PFSK-1 (cell line): ENCODE data around the gene MOCS2.

Experiments
- FOXP2 ChIP-seq: optimal IDR thresholded peaks from 2 replicates; pipeline ENCODE3; 2011; ENCODE audit warnings: borderline replicate concordance, control low read depth, inconsistent platforms; ENCODE audit not compliant: insufficient read depth; ENCODE audit errors: extremely low read length, extremely low read depth
- POLR2AphosphoS5 ChIP-seq: IDR thresholded peaks from 2 replicates; pipeline ENCODE4 v1.6.1; 2012; ENCODE audit warnings: low read depth, mild to moderate bottlenecking, control low read depth, low read length, moderate library complexity
- SIN3A ChIP-seq: IDR thresholded peaks from 2 replicates; pipeline ENCODE4 v1.6.1; 2012; ENCODE audit warnings: mild to moderate bottlenecking, low read length, moderate library complexity, borderline replicate concordance; ENCODE audit not compliant: insufficient read depth
- TAF1 ChIP-seq: IDR thresholded peaks from 2 replicates; pipeline ENCODE4 v1.6.1; 2012; ENCODE audit warnings: low read length, control low read depth, borderline replicate concordance; ENCODE audit not compliant: insufficient read depth
- TF ChIP-seq, protein P1 (sequence below), 2 experiments: IDR thresholded peaks; 2 replicates each; pipeline versions ENCODE4 v1.6.1 to v1.8.0; 2011 to 2012; ENCODE audit warnings: low read depth in 2 of 2, low read length in 2 of 2, control low read depth in 1 of 2, inconsistent platforms in 1 of 2, mild to moderate bottlenecking in 1 of 2, moderate library complexity in 1 of 2; ENCODE audit not compliant: insufficient read depth in 1 of 2

The MOCS2 gene

GRCh38 chr5:53111139-53111538 is 1.6 kb upstream of the MOCS2 start:
- TF ChIP-seq, protein P1, sequence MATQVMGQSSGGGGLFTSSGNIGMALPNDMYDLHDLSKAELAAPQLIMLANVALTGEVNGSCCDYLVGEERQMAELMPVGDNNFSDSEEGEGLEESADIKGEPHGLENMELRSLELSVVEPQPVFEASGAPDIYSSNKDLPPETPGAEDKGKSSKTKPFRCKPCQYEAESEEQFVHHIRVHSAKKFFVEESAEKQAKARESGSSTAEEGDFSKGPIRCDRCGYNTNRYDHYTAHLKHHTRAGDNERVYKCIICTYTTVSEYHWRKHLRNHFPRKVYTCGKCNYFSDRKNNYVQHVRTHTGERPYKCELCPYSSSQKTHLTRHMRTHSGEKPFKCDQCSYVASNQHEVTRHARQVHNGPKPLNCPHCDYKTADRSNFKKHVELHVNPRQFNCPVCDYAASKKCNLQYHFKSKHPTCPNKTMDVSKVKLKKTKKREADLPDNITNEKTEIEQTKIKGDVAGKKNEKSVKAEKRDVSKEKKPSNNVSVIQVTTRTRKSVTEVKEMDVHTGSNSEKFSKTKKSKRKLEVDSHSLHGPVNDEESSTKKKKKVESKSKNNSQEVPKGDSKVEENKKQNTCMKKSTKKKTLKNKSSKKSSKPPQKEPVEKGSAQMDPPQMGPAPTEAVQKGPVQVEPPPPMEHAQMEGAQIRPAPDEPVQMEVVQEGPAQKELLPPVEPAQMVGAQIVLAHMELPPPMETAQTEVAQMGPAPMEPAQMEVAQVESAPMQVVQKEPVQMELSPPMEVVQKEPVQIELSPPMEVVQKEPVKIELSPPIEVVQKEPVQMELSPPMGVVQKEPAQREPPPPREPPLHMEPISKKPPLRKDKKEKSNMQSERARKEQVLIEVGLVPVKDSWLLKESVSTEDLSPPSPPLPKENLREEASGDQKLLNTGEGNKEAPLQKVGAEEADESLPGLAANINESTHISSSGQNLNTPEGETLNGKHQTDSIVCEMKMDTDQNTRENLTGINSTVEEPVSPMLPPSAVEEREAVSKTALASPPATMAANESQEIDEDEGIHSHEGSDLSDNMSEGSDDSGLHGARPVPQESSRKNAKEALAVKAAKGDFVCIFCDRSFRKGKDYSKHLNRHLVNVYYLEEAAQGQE (IDR thresholded peaks at IDR 0.05; ENCODE audit: insufficient read depth in 1 of 2, low read depth in 2 of 2, low read length in 2 of 2), result no peak
- no peak for TF ChIP-seq FOXP2
- no peak for TF ChIP-seq TAF1
- TF ChIP-seq POLR2AphosphoS5, result no peak
- no peak for TF ChIP-seq SIN3A

DNA sequence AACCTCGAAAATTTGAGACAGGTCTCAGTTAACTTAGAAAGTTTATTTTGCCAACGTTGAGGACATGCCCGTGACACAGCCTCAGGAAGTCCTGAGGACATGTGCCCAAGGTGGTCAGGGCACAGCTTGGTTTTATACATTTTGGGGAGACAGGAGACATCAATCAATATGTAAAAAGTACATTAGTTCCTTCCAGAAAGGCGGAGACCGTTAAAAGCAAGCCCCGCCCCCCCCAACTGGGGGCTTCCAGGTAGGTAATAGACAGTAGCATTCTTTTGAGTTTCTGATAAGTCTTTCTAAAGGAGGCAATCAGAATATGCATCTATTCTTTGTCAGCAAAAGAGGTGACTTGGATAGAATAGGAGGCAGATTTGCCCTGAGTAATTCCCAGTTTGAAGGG is 599 bp upstream of the MOCS2 start:
- TF ChIP-seq, protein P1 (IDR thresholded peaks at IDR 0.05; ENCODE audit: insufficient read depth in 1 of 2, low read depth in 2 of 2, low read length in 2 of 2), result no peak
- TF ChIP-seq FOXP2, result no peak
- no peak for TF ChIP-seq SIN3A
- TF ChIP-seq POLR2AphosphoS5, result no peak
- no peak for TF ChIP-seq TAF1

DNA sequence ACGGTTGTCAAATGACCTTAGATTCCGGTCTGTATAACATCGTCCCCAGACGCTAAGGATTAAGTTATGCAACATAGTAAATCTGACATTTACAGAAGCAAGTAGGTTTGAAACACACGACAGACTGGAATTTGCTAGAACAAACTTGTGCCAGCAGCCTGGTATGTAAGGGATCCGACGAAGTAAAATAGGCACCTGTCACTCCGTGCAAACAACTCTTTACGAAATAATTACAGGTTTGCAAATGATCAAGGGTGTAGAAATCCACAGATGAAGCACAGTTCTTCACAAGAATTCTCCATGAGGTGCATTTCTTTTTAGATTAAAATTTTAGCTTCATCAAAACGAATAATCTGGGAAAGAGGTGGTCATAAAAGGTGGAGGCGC is 508 bp downstream of the MOCS2 start:
- TF ChIP-seq SIN3A, result no peak
- no peak for TF ChIP-seq TAF1
- no peak for TF ChIP-seq POLR2AphosphoS5
- no peak for TF ChIP-seq FOXP2
- TF ChIP-seq, protein P1 (IDR thresholded peaks at IDR 0.05; ENCODE audit: insufficient read depth in 1 of 2, low read depth in 2 of 2, low read length in 2 of 2), result no peak

DNA sequence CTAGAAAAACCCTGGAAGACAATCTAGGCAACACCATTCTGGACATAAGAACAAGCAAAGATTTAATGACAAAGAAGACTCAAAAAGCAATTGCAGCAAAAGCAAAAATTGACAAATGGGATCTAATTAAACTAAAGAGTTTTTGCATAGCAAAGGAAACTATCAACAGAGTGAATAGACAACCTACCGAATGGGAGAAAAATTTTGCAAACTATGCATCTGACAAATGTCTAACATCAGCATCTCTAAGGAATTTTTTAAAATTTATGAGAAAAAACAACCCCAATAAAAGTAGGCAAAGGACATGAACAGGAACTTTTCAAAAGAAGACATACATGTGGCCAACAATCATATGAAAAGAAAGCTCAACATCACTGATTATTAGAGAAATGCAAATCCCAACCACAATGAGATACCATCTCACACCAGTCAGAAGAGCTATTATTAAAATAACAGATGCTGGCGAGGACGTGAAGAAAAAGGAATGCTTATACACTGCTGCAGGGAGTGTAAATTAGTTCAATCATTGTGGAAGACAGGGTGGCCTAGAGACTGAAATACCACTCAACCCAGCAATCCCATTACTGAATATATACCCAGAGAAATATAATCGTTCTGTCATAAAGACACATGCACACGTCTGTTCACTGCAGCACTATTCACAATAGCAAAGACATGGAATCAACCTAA is 3.8 kb downstream of the MOCS2 start:
- TF ChIP-seq FOXP2 (no peak), SIN3A (no peak)
- TF ChIP-seq, protein P1 (IDR thresholded peaks at IDR 0.05; ENCODE audit: insufficient read depth in 1 of 2, low read depth in 2 of 2, low read length in 2 of 2), result no peak

GRCh38 chr5:53100606-53101005 is 9.0 kb downstream of the MOCS2 start:
- TF ChIP-seq, protein P1 (IDR thresholded peaks at IDR 0.05; ENCODE audit: insufficient read depth in 1 of 2, low read depth in 2 of 2, low read length in 2 of 2), result no peak
- TF ChIP-seq TAF1 (no peak), POLR2AphosphoS5 (no peak), SIN3A (no peak), FOXP2 (no peak)
